Measurements from ENCODE around the gene PCNX4. TPM values are rescaled to one million over a fixed set of nuclear protein-coding genes. Genes with fewer than 3 reads are reported as not detected.

PCNX4 gene
- total RNA-seq, 1 experiment from 2014 or later, result 117 TPM

- Histone ChIP-seq H3K4me1 (ENCODE audit: insufficient read depth, low read length) (no peaks in the 10 kb centered on the region), H3K27me3 (ENCODE audit: low read length) (no peaks in the 10 kb centered on the region), H3K9ac (ENCODE audit: low read length) (no peak overlapping the region), H3K4me3 (ENCODE audit: low read length) (no peak overlapping the region), H3F3A (ENCODE audit: low read length, unreplicated experiment) (no peaks in the 10 kb centered on the region), H3K79me2 (ENCODE audit: low read length) (peaks cover 12% of the 10 kb centered on the region), H3K9me2 (replicated peaks; ENCODE audit: low read length) (no peaks in the 10 kb centered on the region), H3K4me2 (ENCODE audit: low read length) (no peak overlapping the region), H2AFZ (ENCODE audit: low read length) (no peak overlapping the region), H3K27ac (ENCODE audit: low read length) (no peak overlapping the region), H3K9me3 (ENCODE audit: low read length) (no peaks in the 10 kb centered on the region), H4K20me1 (ENCODE audit: low read length) (no peaks in the 10 kb centered on the region), H3K36me3 (ENCODE audit: low read depth, low read length) (peaks cover 56% of the 10 kb centered on the region)
- no TSS peak for BruUV-seq (replicated peaks)
- no peak for DNase-seq
- ATAC-seq, result no peak
- intact Hi-C loops (cut with micrococcal nuclease), result no loop called here
- ChIA-PET POLR2A (ENCODE audit: unreplicated experiment) (no interaction called here), CTCF (no interaction called here)
- TF ChIP-seq EZH2phosphoT487 (IDR thresholded peaks at IDR 0.05; ENCODE audit: borderline replicate concordance, low read length), result no peak
- TF ChIP-seq EZH2 (IDR thresholded peaks at IDR 0.05; ENCODE audit: low read length, unreplicated experiment), result no peak
- no peak for TF ChIP-seq CTCF (conservative IDR thresholded peaks at IDR 0.05; ENCODE audit: low read depth, low read length)
These were observed 24.5 kb downstream of the PCNX4 start for GRCh38 chr14:60116181-60116580.

- ChIA-PET CTCF (interaction anchor here (0.5 kb wide), 1 partner anchor 357 kb away, joined by 3 read pairs; no protein-coding TSS in a partner anchor), POLR2A (ENCODE audit: unreplicated experiment) (no interaction called here)
- DNase-seq (no peak), ATAC-seq (0 out of 2 replicates have a peak, but pooled peaks have one; percentile 38)
- Histone ChIP-seq H3K4me3 (ENCODE audit: low read length) (no peak overlapping the region), H3K27ac (ENCODE audit: low read length) (no peak overlapping the region), H4K20me1 (ENCODE audit: low read length) (0 out of 2 replicates have a peak, but pooled peaks cover 3% of the 10 kb centered on the region), H2AFZ (ENCODE audit: low read length) (no peak overlapping the region), H3K9me2 (replicated peaks; ENCODE audit: low read length) (no peaks in the 10 kb centered on the region), H3K36me3 (ENCODE audit: low read depth, low read length) (peaks cover 73% of the 10 kb centered on the region), H3F3A (ENCODE audit: low read length, unreplicated experiment) (no peaks in the 10 kb centered on the region), H3K79me2 (ENCODE audit: low read length) (no peaks in the 10 kb centered on the region), H3K9me3 (ENCODE audit: low read length) (no peaks in the 10 kb centered on the region), H3K9ac (ENCODE audit: low read length) (no peak overlapping the region), H3K4me1 (ENCODE audit: insufficient read depth, low read length) (no peaks in the 10 kb centered on the region), H3K4me2 (ENCODE audit: low read length) (no peak overlapping the region), H3K27me3 (ENCODE audit: low read length) (no peaks in the 10 kb centered on the region)
- no TSS peak for BruUV-seq (replicated peaks)
- TF ChIP-seq EZH2 (IDR thresholded peaks at IDR 0.05; ENCODE audit: low read length, unreplicated experiment), result no peak
- TF ChIP-seq EZH2phosphoT487 (IDR thresholded peaks at IDR 0.05; ENCODE audit: borderline replicate concordance, low read length), result no peak
- TF ChIP-seq CTCF (conservative IDR thresholded peaks at IDR 0.05; ENCODE audit: low read depth, low read length), result no peak
- intact Hi-C loops (cut with micrococcal nuclease), result no loop called here
These were observed 34.2 kb downstream of the PCNX4 start for GRCh38 chr14:60125918-60126317.

- no peak overlapping the region for H2AFZ ChIP-seq (ENCODE audit: low read length)
- POLR2A ChIA-PET (ENCODE audit: unreplicated experiment), result interaction anchor here (0.6 kb wide), 1 partner anchor 50 kb away, joined by 3 read pairs; no protein-coding TSS in a partner anchor
- intact Hi-C loops (cut with micrococcal nuclease), result no loop called here
- TF ChIP-seq EZH2 (IDR thresholded peaks at IDR 0.05; ENCODE audit: low read length, unreplicated experiment) (no peak), CTCF (conservative IDR thresholded peaks at IDR 0.05; ENCODE audit: low read depth, low read length) (no peak), EZH2phosphoT487 (IDR thresholded peaks at IDR 0.05; ENCODE audit: borderline replicate concordance, low read length) (no peak)
- H3K4me2 ChIP-seq (ENCODE audit: low read length), result no peak overlapping the region
- ATAC-seq (peak; percentile 52), DNase-seq (peak; percentile 41)
- no peaks in the 10 kb centered on the region for H3K79me2 ChIP-seq (ENCODE audit: low read length)
- H3F3A ChIP-seq (ENCODE audit: low read length, unreplicated experiment), result no peaks in the 10 kb centered on the region
- H3K9ac ChIP-seq (ENCODE audit: low read length), result no peak overlapping the region
- no peak overlapping the region for H3K4me3 ChIP-seq (ENCODE audit: low read length)
- no TSS peak for BruUV-seq (replicated peaks)
- no peaks in the 10 kb centered on the region for H4K20me1 ChIP-seq (ENCODE audit: low read length)
- no peak overlapping the region for H3K27ac ChIP-seq (ENCODE audit: low read length)
- H3K27me3 ChIP-seq (ENCODE audit: low read length), result no peaks in the 10 kb centered on the region
- no peaks in the 10 kb centered on the region for H3K9me2 ChIP-seq (replicated peaks; ENCODE audit: low read length)
- no peaks in the 10 kb centered on the region for H3K9me3 ChIP-seq (ENCODE audit: low read length)
- CTCF ChIA-PET, result no interaction called here
- H3K4me1 ChIP-seq (ENCODE audit: insufficient read depth, low read length), result no peaks in the 10 kb centered on the region
- H3K36me3 ChIP-seq (ENCODE audit: low read depth, low read length), result peaks cover 12% of the 10 kb centered on the region
These were observed 41.8 kb downstream of the PCNX4 start for GRCh38 chr14:60133487-60133886.

Measured in PC-3 (cell line).